PFSK-1 (cell line): Measurements from ENCODE around the gene PRKCG.

Experiments used
- POLR2AphosphoS5 ChIP-seq: IDR thresholded peaks from 2 replicates; pipeline ENCODE4 v1.6.1; 2012; ENCODE audit warnings: low read depth, mild to moderate bottlenecking, control low read depth, low read length, moderate library complexity
- REST ChIP-seq, 2 experiments: IDR thresholded peaks; 2 replicates each; pipeline versions ENCODE4 v1.6.1 to v1.8.0; 2011 to 2012; ENCODE audit warnings: low read depth in 2 of 2, low read length in 2 of 2, control low read depth in 1 of 2, inconsistent platforms in 1 of 2, mild to moderate bottlenecking in 1 of 2, moderate library complexity in 1 of 2; ENCODE audit not compliant: insufficient read depth in 1 of 2

DNA sequence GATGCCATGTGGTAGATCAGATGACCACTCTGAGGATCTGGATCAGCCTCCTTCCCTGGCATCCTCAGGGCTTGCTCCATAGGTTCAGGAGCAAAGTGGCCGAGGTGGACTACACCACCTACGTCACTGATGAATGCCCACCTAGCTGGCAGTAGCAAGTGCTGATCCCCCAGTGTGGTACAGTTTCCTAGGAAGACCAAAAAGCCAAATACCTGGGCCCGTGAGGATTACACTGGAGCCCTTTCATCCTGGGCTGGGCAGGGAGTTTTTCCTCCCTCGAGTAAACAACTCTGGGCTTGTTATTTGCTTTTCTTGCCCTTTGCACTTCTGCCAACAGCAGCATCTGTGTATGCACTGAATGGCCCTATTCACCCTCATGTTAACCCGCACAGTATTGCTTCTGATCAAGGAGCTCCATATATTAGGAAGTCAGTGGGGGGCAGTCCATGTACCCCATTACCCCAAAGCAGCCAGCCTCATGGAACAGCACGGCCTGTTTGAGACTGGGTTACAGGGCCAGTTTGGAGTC is 17.6 kb upstream of the PRKCG start:
- no peak for TF ChIP-seq POLR2AphosphoS5
- TF ChIP-seq REST (IDR thresholded peaks at IDR 0.05; ENCODE audit: insufficient read depth in 1 of 2, low read depth in 2 of 2, low read length in 2 of 2) = no peak
